HL-60/S4 treated with retinoic acid at 250 ng/mL for 4 days and 3 days (cell line): ENCODE data around the gene KCNE3.

Experiments
- in situ Hi-C: fragments of 300-500 bp; cut with MboI; formaldehyde crosslinking; loops from 2 replicates; pipeline ENCODE4 v1.7.0; 2022; ENCODE audit warnings: low sequenced_read_pairs

KCNE3 gene, protein sequence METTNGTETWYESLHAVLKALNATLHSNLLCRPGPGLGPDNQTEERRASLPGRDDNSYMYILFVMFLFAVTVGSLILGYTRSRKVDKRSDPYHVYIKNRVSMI

DNA sequence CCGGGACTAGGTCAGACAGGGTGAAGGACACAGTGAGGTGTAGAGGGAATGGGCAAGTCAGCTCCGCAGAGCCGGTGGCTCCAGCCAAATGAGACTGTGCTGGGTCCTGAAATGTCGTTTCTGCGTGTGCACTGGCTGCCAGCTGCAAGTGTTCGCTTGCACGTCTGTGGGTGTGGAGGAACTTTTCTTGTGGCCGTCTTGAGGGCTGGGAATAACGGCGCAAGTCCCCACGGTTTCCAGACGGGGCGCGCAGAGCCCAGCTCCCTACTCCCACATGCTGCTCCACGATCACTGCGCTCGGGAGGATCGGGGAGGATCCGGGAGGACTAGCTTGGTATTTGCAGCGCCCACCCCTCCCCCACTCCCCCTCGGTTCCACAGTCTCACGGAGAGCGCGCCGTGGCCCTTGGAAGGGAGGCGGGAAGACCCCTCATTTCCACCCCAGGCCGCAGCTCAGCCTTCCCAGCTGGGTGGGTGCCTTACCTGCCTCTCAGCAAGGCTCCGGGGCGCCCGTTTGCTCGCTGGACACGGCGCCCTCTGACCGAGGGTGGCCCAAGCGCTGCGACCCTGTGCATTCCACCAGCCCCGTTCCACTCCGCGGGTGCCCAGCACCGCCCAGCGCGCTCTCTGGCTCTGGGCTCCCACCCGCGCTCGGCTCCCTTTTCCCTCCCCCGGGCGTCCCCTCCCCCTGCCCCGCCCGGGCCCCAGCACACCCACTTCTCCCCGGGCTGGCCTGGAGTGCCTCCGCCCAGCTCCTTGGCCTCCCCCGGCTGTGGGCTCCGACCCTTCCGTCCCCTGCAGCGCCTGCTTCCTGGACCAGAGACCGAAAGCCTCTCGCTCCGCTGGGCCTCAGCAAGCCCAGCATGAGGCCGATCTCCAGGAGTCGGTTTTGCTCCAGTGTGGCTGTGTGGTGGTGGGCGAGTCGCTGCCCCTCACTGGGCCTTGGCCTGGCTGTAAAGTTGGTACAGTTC lies at the start of gene KCNE3:
TSS of gene KCNE3 (minus strand) at position 634 of the 970 bp plus-strand sequence. CDS start 9,986 bp downstream, outside the sequence.
- in situ Hi-C loops, result no loop called here

DNA sequence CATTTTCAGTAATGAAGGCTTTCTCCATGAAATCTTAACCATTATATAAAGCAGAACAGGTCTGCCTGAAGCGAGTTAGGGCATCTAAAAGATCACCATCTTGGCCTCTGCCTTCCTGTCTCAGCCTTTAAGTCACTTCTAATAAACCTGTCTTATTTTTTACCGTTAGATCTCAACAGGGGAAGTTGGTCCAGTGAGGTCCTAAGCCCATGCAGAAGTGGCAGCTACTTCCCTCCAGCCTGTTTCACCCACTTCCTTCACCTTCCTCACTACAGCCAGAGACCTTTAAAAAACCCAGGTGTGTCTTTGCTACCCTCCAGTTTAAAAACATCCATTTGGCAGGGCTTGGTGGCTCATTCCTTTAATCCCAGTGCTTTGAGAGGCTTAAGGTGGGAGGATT lies 40.2 kb upstream of the KCNE3 start:
- in situ Hi-C loops, result no loop called here

DNA sequence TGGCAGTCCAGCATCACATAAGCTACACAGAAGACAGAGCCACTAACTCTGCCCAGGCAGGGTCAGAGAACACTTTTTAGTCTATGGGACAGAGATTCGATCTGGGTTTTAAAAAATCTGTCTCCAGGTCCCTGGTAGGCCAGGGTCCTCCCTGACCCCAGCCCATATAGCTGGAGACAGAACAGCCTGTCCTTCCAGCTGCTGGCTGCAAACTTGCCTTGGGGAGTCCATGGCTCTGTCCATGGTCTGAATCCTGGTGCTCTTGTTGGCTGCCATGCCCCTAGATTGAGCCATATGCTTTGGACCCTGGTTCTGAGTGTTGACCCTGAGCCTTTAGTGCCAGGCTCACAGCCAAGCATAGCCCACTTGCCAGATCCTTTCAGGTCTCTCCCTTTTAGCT lies 39.5 kb upstream of the KCNE3 start:
- in situ Hi-C loops, result no loop called here

DNA sequence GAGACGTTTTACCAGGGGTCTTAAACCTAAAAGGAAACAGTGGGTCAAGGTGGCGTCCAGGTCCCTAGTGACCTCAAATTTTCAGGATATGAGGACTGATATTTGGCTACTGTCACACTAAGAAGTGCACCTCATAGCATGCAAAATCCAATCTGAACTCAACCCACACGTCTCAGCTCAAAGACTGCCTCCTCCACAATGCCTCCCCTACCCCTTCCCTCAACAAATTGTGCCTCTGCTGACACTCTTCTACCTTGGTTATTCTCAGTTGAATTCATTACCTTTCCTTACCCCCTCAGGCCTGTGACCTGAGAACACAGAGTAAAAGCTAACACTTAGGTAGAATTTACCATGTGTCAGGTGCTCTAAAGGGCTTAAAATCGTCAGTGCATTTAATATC lies 38.6 kb upstream of the KCNE3 start:
- in situ Hi-C loops, result no loop called here

DNA sequence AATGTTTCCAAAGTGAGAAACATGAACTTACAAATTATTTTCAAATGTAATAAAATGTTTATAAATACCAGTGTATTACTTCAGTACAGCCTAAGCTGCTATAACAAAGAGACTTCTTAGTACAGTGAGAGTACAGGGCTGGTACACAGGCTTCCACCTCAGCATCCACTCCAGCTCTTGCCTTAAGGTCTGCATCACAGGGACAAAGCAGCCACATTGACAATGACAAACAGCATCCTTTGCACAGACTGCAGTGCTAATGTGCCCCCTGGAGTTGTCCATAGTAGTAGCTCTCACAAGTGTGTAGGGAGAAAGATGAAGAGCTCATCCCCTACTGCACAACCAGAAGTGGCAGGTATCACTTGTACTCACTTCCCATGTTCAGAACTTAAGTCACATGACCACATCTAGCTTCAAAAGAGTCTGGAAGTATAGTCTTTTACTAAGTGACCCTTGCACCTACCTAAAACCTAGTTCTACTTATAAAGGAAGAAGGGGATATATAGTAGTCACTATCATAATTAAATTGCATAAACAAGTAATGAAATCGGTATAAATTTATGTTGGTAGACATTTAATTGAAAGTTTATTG lies 36.8 kb upstream of the KCNE3 start:
- in situ Hi-C loops, result no loop called here

DNA sequence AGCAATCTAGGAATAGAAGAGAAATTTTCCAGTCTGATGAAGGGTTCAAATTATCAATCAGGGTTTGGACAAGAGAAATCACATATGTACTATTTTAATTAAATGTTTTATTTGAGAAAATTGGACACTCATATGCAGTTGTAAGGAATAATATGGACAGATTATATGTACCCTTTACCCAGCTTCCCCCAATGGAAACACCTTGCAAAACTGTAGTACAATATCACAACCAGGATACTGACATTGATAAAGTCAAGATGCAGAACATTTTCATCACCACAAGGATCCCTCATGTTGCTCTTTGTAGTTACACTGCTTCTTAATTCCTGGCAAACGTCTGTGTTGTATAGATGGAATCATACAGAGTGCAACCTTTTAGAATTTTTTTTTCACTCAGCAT lies 27.6 kb upstream of the KCNE3 start:
- in situ Hi-C loops, result no loop called here

DNA sequence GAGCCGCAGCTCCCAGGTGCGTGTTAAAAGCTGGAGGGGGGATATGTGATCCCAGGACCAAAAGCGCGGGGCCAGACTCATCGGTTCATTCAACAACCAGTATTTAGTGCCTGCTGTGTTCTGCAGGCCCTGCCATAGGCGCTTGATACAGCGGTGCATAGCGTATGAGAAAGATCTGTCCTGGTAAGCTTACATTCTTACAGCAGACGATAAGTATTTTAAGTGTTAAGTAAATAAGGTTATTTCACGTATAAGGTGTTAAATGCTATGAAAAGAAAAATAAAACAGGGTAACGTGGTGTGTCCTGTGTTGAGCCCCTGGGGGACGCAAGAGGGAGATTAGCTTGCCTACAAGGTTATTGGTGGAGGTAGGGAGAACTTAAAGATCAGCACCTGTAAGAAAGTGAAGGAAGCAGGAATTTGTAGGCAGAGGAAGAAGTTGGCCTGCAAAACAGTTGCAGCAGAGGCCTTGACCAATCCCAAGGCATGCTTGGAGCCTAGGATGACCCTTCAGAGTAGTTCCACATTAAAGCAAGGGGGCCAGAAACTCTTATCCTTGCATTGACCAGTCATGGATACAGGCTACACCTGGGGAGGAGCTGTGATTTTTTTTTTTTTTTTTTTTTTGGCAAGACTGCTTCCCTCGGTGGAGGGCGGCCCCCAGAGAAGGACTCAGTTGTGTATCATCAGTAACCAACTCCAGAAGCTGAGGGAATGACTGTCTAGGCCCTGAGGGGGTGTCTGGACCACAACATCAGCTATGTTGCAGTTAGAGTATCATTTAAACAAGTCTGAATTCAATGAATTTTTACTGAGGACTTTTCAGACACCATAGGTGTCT lies 26.7 kb upstream of the KCNE3 start:
- in situ Hi-C loops, result no loop called here

DNA sequence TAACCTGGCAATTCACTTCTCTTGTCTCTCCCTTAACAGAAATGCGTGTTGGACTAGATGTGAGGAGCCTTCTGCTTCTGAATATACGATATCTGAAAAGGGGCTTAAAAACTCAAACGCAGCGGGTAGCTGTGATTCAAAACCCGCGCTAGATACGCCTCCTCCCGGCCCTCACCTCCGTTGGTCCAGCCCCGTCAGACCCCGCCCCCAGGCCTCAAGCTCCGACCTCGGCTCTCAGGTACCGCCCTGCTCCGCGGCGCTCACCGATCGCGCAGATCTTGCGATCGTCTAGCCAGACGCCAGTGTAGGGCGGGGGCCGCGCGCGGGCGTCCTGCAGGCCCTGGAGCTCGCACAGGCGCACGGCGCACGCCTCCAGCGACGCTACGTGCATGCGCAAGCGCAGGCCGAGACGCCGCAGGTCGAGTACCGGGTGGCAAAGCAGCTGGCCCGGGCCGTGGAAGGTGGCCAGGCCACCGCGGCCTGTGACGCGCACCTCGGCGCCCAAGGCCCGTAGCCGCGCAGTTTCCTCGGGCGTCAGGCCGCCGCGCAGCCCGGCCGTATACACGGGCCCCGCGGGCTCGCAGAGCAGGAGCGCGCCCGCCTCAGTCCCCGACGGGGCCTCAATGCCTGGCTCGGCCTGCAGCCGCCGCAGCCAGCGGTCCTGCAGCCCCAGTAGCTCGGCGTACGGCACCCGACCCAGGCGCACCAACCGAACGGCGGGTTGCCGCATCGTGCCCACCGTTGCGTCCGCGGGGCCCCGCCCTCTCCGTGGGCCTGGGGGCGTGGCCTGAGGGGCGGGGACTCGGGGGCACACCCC lies 25.8 kb upstream of the KCNE3 start, which contains the start of gene LIPT2:
TSS of gene LIPT2 (minus strand) at position 751 of the 817 bp plus-strand sequence. CDS start at position 730, 21 bp downstream.
- in situ Hi-C loops, result no loop called here

DNA sequence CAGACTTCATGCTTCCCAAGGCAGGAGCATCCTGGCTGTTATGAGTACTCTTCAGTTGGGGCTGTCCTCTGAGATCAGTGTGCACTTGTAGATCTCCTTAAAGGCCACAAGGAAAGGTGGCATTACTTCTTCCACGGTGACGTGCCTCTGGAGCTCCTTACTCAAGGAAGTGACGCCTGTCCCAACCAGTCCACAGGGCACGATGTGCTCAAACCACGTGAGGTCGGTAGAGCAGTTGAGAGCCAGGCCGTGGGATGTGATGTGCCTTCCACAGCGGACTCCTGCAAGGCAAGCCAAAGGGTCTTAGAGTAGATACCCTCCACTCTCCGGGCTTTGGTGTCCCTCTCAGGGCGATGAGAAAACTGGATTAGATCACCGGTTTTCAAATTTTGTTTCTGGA lies 24.7 kb upstream of the KCNE3 start:
- in situ Hi-C loops, result no loop called here

DNA sequence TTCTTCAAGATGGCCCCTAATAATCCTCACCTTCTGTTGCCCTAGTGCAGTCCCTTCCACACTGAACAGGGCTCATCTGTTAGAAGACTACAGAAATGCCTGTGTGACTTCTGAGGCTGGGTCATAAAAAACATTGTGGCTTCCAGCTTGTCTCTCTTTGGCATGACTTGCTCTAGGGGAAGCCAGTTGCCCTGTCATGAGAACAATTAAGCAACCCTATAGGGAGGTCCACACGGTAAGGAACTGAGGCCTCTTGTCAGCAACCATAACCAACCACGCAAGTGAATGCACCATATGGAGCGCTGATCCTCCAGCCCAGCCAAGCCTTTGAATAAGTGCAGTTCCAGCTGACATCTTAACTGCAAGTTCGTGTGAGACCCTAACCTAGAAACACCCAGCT lies 23.6 kb upstream of the KCNE3 start:
- in situ Hi-C loops, result no loop called here

DNA sequence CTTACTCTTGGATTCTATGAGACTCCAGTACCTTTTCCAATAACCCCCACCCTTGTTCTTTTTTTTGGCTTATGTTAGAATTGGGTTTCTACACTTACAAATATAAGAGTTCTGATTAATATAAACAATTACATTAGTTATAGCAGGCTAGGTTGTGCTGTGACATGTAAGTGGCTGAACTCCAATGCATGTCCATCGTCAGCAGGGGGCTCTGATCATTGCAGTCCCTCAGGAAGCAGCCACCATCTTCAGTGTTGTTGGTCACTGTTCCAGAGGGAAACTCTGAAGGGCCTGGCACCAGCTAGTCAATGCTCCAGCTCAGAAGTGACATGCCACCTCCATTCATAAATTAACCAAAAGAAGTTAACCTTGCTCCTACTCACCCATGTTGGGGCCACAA lies 20.5 kb upstream of the KCNE3 start:
- in situ Hi-C loops, result no loop called here

DNA sequence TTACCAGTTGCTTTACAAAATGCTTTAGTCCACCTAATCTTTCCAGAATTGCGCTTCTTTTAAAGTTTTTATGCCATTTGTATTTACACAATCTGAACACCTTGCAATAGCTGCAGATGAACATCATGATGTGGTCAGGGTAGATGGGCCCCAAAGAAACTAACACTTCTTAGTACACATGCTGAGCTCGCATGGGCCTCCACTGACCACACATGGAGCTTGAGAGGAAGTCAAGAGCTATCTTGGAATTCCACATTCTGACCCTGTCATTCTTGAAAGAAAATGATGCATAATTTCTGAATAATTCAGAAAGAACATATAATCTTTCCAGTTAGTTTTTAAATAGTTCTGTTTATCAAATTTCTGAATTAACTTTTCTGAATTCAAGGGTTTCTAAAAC lies 18.5 kb upstream of the KCNE3 start:
- in situ Hi-C loops, result no loop called here

DNA sequence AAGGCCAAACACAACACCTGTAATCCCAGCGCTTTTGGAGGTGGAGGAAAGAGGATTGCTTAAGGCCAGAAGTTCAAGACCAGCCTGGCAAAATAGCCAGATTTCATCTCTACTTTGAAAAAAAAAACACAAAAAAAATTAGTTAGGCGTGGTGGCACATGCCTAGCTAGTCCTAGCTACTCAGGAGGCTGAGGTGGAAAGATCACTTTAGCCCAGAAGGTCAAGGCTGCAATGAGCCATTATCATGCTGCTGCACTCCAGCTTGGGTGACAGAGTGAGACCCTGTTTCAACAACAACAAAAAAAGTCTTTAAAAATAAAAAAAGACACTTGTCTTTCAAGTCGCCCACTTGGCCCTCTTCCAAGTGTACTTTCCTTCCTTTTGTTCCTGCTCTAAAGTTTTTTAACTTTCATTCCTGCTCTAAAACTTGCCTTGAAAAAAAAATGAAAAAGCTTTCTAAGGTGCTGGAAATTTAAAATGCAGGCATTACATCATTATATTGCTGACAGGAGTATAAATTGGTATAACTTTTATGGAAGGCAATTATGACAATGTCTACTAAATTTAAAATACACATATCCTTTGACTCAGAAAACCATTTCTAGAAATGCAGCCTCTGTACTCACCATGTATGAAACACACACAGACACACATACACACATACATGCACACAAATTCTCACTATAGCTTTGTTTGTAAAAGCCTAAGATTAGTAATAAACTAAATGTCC lies 13.5 kb upstream of the KCNE3 start:
- in situ Hi-C loops, result no loop called here

DNA sequence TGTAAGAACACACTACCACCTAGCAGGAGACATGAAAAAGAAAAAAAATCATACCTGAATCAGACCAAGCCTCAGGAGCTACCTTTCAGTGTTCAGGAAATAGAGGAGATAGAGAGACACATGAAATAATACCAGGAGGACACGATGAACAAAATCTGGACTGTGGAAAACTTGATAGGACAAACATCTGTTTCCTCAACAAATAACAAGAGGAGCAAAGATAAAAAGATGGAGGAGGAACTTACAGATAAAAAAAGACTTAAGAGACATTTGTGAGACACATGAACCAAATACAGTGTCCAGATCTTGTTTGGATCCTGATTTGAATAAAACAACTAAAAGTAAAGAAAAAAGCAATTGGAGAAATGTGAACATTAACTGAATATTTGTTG lies 12.4 kb upstream of the KCNE3 start:
- in situ Hi-C loops, result no loop called here

DNA sequence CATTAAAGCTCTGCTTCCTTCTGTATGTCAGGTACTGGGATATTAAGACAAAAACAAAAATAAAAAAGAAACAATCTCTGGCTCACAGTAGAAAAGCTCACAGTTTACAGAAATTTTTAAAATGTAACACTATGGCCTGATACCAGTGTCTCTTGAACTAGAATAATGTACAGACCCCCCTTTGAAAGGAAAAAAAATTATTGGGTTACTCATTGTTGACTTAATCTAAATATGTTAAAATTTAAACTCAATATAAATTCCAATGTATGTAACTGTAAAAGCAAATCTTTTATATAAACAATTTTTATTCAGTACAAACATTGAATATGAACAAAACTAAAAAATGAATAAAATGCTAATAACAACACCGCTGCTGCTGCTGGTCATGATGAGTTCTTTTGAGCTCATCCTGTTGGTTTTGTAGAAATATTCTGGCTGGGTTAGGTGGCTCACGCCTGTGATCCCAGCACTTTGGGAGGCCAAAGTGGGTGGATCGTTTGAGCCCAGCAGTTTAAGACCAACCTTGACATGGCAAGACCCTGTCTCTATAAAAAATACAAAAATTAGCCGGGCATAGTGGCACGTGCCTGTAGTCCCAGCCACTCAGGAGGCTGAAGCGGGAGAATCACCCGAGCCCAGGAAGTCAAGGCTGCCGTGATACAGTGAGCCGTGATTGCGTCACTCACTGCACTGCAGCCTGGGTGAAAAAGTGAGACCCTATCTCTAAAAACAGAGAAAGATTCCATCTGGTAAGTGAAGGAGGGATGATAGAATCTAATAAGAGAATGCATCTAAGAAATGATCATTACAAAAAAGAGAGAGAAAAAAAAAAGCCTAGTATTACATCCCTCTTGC lies 11.8 kb upstream of the KCNE3 start:
- in situ Hi-C loops, result no loop called here

DNA sequence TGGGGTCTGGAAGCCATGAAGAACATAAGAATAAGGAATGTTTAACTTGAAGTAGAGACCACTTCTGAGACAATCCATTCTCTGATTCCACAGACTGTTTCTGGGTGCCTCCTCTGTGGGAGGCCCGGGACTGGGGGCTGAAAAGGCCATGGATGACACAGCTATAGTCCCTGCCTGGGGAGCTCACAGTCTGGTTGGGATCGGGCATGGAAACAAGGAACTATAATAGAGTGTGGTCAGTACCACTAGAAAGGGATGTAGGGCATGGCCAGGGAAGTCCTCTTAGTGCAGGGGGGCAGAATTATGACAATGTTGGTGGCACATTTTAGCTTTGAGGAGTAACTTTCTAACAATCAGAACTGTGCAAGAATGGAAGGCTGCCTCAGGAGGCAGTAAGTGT lies 9.2 kb upstream of the KCNE3 start:
- in situ Hi-C loops, result no loop called here

DNA sequence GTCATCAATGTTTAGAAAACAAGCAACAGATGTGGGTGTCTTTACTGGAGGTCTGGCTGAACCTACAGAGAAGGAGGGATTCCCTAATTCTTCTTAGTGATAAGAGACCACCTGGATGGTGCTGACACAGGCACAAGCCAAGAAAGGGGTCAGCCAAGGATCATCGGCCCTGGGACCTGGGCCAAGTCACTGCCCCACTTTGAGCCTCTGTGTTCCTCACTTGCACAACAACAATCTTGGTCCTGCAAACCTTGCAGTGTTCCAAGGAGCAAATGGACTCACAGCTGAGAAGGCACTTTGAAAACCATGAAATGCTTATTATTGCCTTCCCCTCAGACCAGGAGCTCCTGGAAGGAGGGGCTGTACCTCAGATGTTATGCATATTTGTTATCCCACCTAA lies 7.0 kb upstream of the KCNE3 start:
- in situ Hi-C loops, result no loop called here

DNA sequence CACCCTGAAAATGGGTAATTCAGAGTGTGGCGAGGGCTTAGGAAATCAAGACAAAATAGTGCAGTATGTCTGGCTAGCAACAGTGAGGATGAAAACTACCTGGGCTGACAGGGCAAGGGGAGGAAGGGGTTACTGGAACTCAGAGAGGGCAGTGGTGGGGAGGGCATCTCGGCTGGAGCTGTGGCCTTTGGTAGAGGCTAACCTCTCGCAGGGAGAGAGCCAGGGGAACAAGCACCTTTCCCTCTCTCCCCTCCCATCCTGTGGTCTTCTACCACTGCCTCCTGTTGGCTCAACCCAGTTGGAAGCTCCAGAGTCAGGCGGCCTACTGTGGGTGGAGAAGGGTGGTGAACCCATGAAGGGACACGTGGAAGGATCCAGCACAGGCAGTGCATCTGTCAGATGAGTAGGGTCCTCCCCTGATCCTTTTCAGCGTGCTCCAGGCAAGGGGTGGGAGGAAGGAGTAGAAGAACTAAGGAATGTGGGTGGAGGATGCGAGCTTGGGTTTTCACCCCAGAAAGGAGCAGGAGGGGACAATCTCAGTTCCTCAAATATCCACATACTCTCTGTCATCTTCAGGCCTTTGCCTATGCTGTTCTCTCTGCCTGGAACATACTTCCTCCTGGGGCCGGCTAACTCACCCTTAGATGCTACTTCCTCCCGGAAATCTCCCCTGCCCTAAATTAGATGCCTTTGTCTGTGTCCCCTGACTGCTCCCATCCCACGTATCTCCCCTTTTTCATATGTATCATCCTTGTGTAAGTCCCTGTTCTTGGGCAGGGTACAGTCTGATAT lies 6.2 kb upstream of the KCNE3 start:
- in situ Hi-C loops, result no loop called here
